ENCODE measurements around the gene P2RX4. TPM values are rescaled to one million over a fixed set of nuclear protein-coding genes. Genes with fewer than 3 reads are reported as not detected.

Gene P2RX4
- total and polyA plus RNA-seq, 2 donors (not counting 1 experiment from before 2014, with no cell fraction given), result 30.4 to 31.9 TPM

DNA sequence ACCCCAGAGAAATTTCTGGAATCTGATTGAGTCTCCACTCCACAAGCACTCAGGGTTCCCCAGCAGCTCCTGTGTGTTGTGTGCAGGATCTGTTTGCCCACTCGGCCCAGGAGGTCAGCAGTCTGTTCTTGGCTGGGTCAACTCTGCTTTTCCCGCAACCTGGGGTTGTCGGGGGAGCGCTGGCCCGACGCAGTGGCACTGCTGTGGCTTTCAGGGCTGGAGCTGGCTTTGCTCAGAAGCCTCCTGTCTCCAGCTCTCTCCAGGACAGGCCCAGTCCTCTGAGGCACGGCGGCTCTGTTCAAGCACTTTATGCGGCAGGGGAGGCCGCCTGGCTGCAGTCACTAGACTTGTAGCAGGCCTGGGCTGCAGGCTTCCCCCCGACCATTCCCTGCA, 23.7 kb downstream of the P2RX4 start:
- intact Hi-C loops (cut with micrococcal nuclease), result loop anchor here (5.0 kb wide), 1 partner anchor 651 kb away; the partner anchor contains the start of gene POP5
- no peaks in the 10 kb centered on the region for H3K4me1 ChIP-seq (ENCODE audit: control insufficient read depth in 2 of 2, insufficient read depth in 2 of 2, low read length in 2 of 2)
- no peaks in the 10 kb centered on the region for H3K9me3 ChIP-seq (ENCODE audit: control extremely low read depth in 1 of 3, control insufficient read depth in 2 of 3, insufficient read depth in 1 of 3, low read length in 2 of 3)
- DNase-seq, result no peak
- Mint-ChIP-seq H3K9me3 (ENCODE audit: insufficient read depth) (no peaks in the 10 kb centered on the region), H3K27ac (no peak overlapping the region), H3K27me3 (no peaks in the 10 kb centered on the region), H3K4me1 (peaks cover 7% of the 10 kb centered on the region), H3K4me3 (no peak overlapping the region)
- ChIA-PET POLR2A (no interaction called here), CTCF (no interaction called here)
- WGBS (ENCODE audit: insufficient coverage), result 97% methylated on average over 11 of the region's 11 CpGs
- H4K20me1 ChIP-seq (ENCODE audit: control insufficient read depth, insufficient read depth, low read length, poor library complexity, severe bottlenecking), result no peaks in the 10 kb centered on the region
- H3K4me2 ChIP-seq (replicated peaks; ENCODE audit: low read depth, low read length, poor library complexity, severe bottlenecking), result no peak overlapping the region
- H3K27ac ChIP-seq (ENCODE audit: low read length in 2 of 2), result no peak overlapping the region
- ATAC-seq (ENCODE audit: low read depth), result no peak
- H3K9ac ChIP-seq (ENCODE audit: low read length), result no peak overlapping the region
- peaks cover 0 to 22% of the 10 kb centered on the region in 2 experiments for H3K36me3 ChIP-seq (replicated peaks in 1 of 2; ENCODE audit: control extremely low read depth in 1 of 2, control insufficient read depth in 1 of 2, extremely low read depth in 1 of 2, insufficient read depth in 2 of 2, low read length in 1 of 2)
- H2AFZ ChIP-seq (ENCODE audit: insufficient read depth, low read depth, low read length, poor library complexity, severe bottlenecking), result no peak overlapping the region
- no peaks in the 10 kb centered on the region for H3K27me3 ChIP-seq (replicated peaks in 1 of 4; ENCODE audit: control extremely low read depth in 1 of 4, control insufficient read depth in 3 of 4, insufficient read depth in 4 of 4, low read length in 3 of 4)
- no peak for TF ChIP-seq CTCF (IDR thresholded peaks at IDR 0.05)
- no peak for TF ChIP-seq EZH2 (IDR thresholded peaks at IDR 0.05; ENCODE audit: borderline replicate concordance, insufficient read depth, low read depth, low read length, poor library complexity, severe bottlenecking)
- H3K79me2 ChIP-seq (ENCODE audit: control insufficient read depth, insufficient read depth, low read length), result no peaks in the 10 kb centered on the region
- no peak overlapping the region for H3K4me3 ChIP-seq (ENCODE audit: control extremely low read depth in 1 of 5, extremely low read depth in 1 of 5, insufficient read depth in 1 of 5, low read depth in 2 of 5, low read length in 4 of 5)

- Mint-ChIP-seq H3K4me1 (peaks cover 32% of the 10 kb centered on the region), H3K9me3 (ENCODE audit: insufficient read depth) (no peaks in the 10 kb centered on the region), H3K27me3 (no peaks in the 10 kb centered on the region), H3K4me3 (no peak overlapping the region), H3K27ac (no peak overlapping the region)
- Histone ChIP-seq H2AFZ (ENCODE audit: insufficient read depth, low read depth, low read length, poor library complexity, severe bottlenecking) (no peak overlapping the region), H3K79me2 (ENCODE audit: control insufficient read depth, insufficient read depth, low read length) (no peaks in the 10 kb centered on the region), H3K9me3 (ENCODE audit: control extremely low read depth in 1 of 3, control insufficient read depth in 2 of 3, insufficient read depth in 1 of 3, low read length in 2 of 3) (no peaks in the 10 kb centered on the region), H3K9ac (ENCODE audit: low read length) (no peak overlapping the region), H4K20me1 (ENCODE audit: control insufficient read depth, insufficient read depth, low read length, poor library complexity, severe bottlenecking) (no peaks in the 10 kb centered on the region), H3K4me1 (ENCODE audit: control insufficient read depth in 2 of 2, insufficient read depth in 2 of 2, low read length in 2 of 2) (peaks cover 26 to 30% of the 10 kb centered on the region in 2 donors), H3K4me3 (ENCODE audit: control extremely low read depth in 1 of 5, extremely low read depth in 1 of 5, insufficient read depth in 1 of 5, low read depth in 2 of 5, low read length in 4 of 5) (no peak overlapping the region), H3K27ac (ENCODE audit: low read length in 2 of 2) (no peak overlapping the region), H3K36me3 (replicated peaks in 1 of 2; ENCODE audit: control extremely low read depth in 1 of 2, control insufficient read depth in 1 of 2, extremely low read depth in 1 of 2, insufficient read depth in 2 of 2, low read length in 1 of 2) (peaks cover 0 to 16% of the 10 kb centered on the region in 2 experiments), H3K27me3 (replicated peaks in 1 of 4; ENCODE audit: control extremely low read depth in 1 of 4, control insufficient read depth in 3 of 4, insufficient read depth in 4 of 4, low read length in 3 of 4) (no peaks in the 10 kb centered on the region), H3K4me2 (replicated peaks; ENCODE audit: low read depth, low read length, poor library complexity, severe bottlenecking) (no peak overlapping the region)
- WGBS (ENCODE audit: insufficient coverage), result 96% methylated on average over 9 of the region's 9 CpGs
- intact Hi-C loops (cut with micrococcal nuclease), result no loop called here
- ChIA-PET CTCF (no interaction called here), POLR2A (no interaction called here)
- TF ChIP-seq CTCF (IDR thresholded peaks at IDR 0.05) (no peak), EZH2 (IDR thresholded peaks at IDR 0.05; ENCODE audit: borderline replicate concordance, insufficient read depth, low read depth, low read length, poor library complexity, severe bottlenecking) (no peak)
- no peak for ATAC-seq (ENCODE audit: low read depth)
- DNase-seq, result no peak
These were observed 26.8 kb downstream of the P2RX4 start for GRCh38 chr12:121236776-121237175.

All from B cell (primary cell).